GM12878 (cell line): ENCODE data around the gene YWHAG. TPM values are rescaled to one million over a fixed set of nuclear protein-coding genes. Genes with fewer than 3 reads are reported as not detected.
A peak's percentile ranks its signal among the peaks of the same experiment; 100 is the strongest.

Experiments
- ATAC-seq: fragments of 200-7000 bp; cut with Tn5 transposase; 3 replicates; pipeline ENCODE4 v1.9.1; 2020; ENCODE audit warnings: mild to moderate bottlenecking, moderate library complexity
- BruUV-seq: library from RNA; stranded (reverse); fragments of 400-500 nt; replicated peaks from 2 replicates; lab custom pipeline; 2021; lab: Mats Ljungman, UMichigan
- CTCF ChIA-PET: fragments of 300-600 bp; sonication (Branson Sonifier 250); formaldehyde crosslinking; extraction: SDS; loops from one replicate; lab custom pipeline; 2021; ENCODE audit warnings: inconsistent platforms; lab: Yijun Ruan, JAX
- POLR2A ChIA-PET: fragments of 350-600 bp; formaldehyde crosslinking; extraction: SDS; loops from one replicate; lab custom pipeline; 2021; ENCODE audit warnings: inconsistent platforms; lab: Charles Lee
- RAD21 ChIA-PET: fragments of 300-600 bp; sonication (Branson Sonifier 250); formaldehyde crosslinking; loops from one replicate; lab custom pipeline; 2023; ENCODE audit warnings: antibody characterized with exemption; ENCODE audit not compliant: unreplicated experiment; lab: Charles Lee
- SMC1A ChIA-PET: fragments of 300-600 bp; sonication (Branson Sonifier 250); formaldehyde crosslinking; loops from one replicate; lab custom pipeline; 2023; ENCODE audit not compliant: unreplicated experiment, uncharacterized antibody; lab: Charles Lee
- DNase-seq: peaks from one replicate; pipeline ENCODE4 v3.0.0-alpha.2; 2011; ENCODE audit warnings: low read depth, low spot score
- FAIRE-seq: peaks from 3 replicates; lab custom pipeline; 2011; peaks lifted over from hg19 to GRCh38; lab: Jason Lieb, UNC
- H2AFZ ChIP-seq: 2 replicates; pipeline ENCODE4 v1.6.0; 2011; ENCODE audit warnings: low read depth, low read length, control low read depth; ENCODE audit not compliant: control insufficient read depth
- H3K27ac ChIP-seq: 2 replicates; pipeline ENCODE4 v1.5.1; 2011; ENCODE audit warnings: control low read depth; ENCODE audit not compliant: control insufficient read depth, insufficient read depth
- H3K27me3 ChIP-seq, 2 experiments: replicated peaks in 1 of 2; 2 replicates each; pipeline versions ENCODE4 v1.6.0 to v1.6.1; 2011; ENCODE audit warnings: low read length in 1 of 2; ENCODE audit not compliant: control insufficient read depth in 2 of 2, insufficient read depth in 2 of 2
- H3K36me3 ChIP-seq, 2 experiments: 2 replicates each; pipeline ENCODE4 v1.5.1; 2011; ENCODE audit warnings: low read length in 1 of 2; ENCODE audit not compliant: control insufficient read depth in 2 of 2, insufficient read depth in 2 of 2
- H3K4me1 ChIP-seq: 2 replicates; pipeline ENCODE4 v1.6.1; 2011; ENCODE audit warnings: mild to moderate bottlenecking, low read length, moderate library complexity, mixed read lengths; ENCODE audit not compliant: control insufficient read depth, insufficient read depth
- H3K4me2 ChIP-seq: 2 replicates; pipeline ENCODE4 v1.6.0; 2011; ENCODE audit warnings: control low read depth; ENCODE audit not compliant: control insufficient read depth, insufficient read depth
- H3K4me3 ChIP-seq: fragments of 200-600 bp; sonication (generic); 2 replicates; pipeline ENCODE4 v1.5.1; 2016
- H3K79me2 ChIP-seq: 2 replicates; pipeline ENCODE4 v1.6.0; 2011; ENCODE audit warnings: low read length; ENCODE audit not compliant: control insufficient read depth, insufficient read depth
- H3K9ac ChIP-seq: 2 replicates; pipeline ENCODE4 v1.8.0; 2011; ENCODE audit warnings: low read length, control low read depth, mixed read lengths; ENCODE audit not compliant: control insufficient read depth, insufficient read depth
- H3K9me3 ChIP-seq: replicated peaks from 3 replicates; pipeline ENCODE4 v1.5.1; 2011; ENCODE audit warnings: mild to moderate bottlenecking, low read length; ENCODE audit not compliant: control insufficient read depth, insufficient read depth
- H4K20me1 ChIP-seq: 2 replicates; pipeline ENCODE4 v1.6.0; 2011; ENCODE audit not compliant: control insufficient read depth, insufficient read depth
- BACH1 ChIP-seq: fragments of 450-650 bp; IDR thresholded peaks from 2 replicates; pipeline ENCODE4 v1.6.1; 2017; ENCODE audit warnings: mild to moderate bottlenecking, borderline replicate concordance
- BHLHE40 ChIP-seq, 2 experiments: fragments of 450-650 bp in 1 of 2; IDR thresholded peaks; 2 replicates each; pipeline ENCODE4 v1.6.1; 2011 to 2017; ENCODE audit warnings: low read depth in 2 of 2, borderline replicate concordance in 1 of 2, improper control_type of control experiment in 1 of 2, low read length in 1 of 2, mild to moderate bottlenecking in 1 of 2
- CHD2 ChIP-seq: IDR thresholded peaks from 2 replicates; pipeline ENCODE4 v1.6.1; 2011; ENCODE audit warnings: low read depth, low read length, improper control_type of control experiment, borderline replicate concordance
- IKZF2 ChIP-seq, 2 experiments: fragments of 450-650 bp; IDR thresholded peaks; 2 replicates each; pipeline ENCODE4 v1.6.1; 2017; ENCODE audit warnings: mild to moderate bottlenecking in 2 of 2, moderate library complexity in 2 of 2
- IRF4 ChIP-seq: IDR thresholded peaks from 2 replicates; pipeline ENCODE4 v1.6.1; 2011; ENCODE audit warnings: low read depth, low read length
- JUND ChIP-seq: IDR thresholded peaks from 2 replicates; pipeline ENCODE4 v1.6.1; 2012; ENCODE audit warnings: low read depth, mild to moderate bottlenecking, low read length, improper control_type of control experiment, moderate library complexity
- KAT2A ChIP-seq: conservative IDR thresholded peaks from 2 replicates; pipeline ENCODE4 v1.6.1; 2011; ENCODE audit warnings: low read depth, low read length; ENCODE audit not compliant: control insufficient read depth
- MTA2 ChIP-seq: fragments of 450-650 bp; IDR thresholded peaks from 2 replicates; pipeline ENCODE4 v1.6.1; 2016; ENCODE audit warnings: low read depth, mild to moderate bottlenecking, moderate library complexity
- NFIC ChIP-seq: IDR thresholded peaks from 2 replicates; pipeline ENCODE4 v1.6.1; 2012; ENCODE audit warnings: low read depth, mild to moderate bottlenecking, inconsistent platforms, low read length, moderate library complexity
- PAX5 ChIP-seq: IDR thresholded peaks from 2 replicates; pipeline ENCODE4 v1.6.1; 2011; ENCODE audit warnings: low read depth, low read length, borderline replicate concordance
- PML ChIP-seq: IDR thresholded peaks from 2 replicates; pipeline ENCODE4 v1.6.1; 2012; ENCODE audit warnings: low read length, inconsistent platforms
- RELB ChIP-seq: fragments of 450-650 bp; IDR thresholded peaks from 2 replicates; pipeline ENCODE4 v1.6.1; 2017; ENCODE audit warnings: low read depth, mild to moderate bottlenecking, moderate library complexity
- SPI1 ChIP-seq: IDR thresholded peaks from 2 replicates; pipeline ENCODE4 v1.6.1; 2011; ENCODE audit warnings: low read depth, mild to moderate bottlenecking, low read length, moderate library complexity, borderline replicate concordance; ENCODE audit not compliant: insufficient read depth
- ZNF687 ChIP-seq: fragments of 450-650 bp; IDR thresholded peaks from 2 replicates; pipeline ENCODE4 v1.6.1; 2017; ENCODE audit warnings: mild to moderate bottlenecking, moderate library complexity
- WGBS: methylation state at CpG from one replicate; pipeline ENCODE4 v1.1.6; 2016; ENCODE audit warnings: low lambda C conversion rate; ENCODE audit not compliant: insufficient replicate concordance, insufficient coverage; ENCODE audit errors: missing lambda C conversion rate; 5-methylcytosine and 5-hydroxymethylcytosine counted together
- in situ Hi-C: fragments of 300-500 bp; cut with MboI; formaldehyde crosslinking; loops from 9 replicates; pipeline ENCODE4 v1.14.3; 2018; ENCODE audit warnings: mixed read lengths
- intact Hi-C: fragments of 100-400 bp; cut with micrococcal nuclease; formaldehyde crosslinking; loops from one replicate; pipeline ENCODE4 v1.14.2; 2022; ENCODE audit not compliant: unreplicated experiment
- polyA plus RNA-seq, 11 experiments: library from polyadenylated mRNA; depleted of rRNA in 4 of 11; unstranded in 6 of 11; stranded (reverse) in 5 of 11; fragments of >200 nt; fragmentation: Nextera tagmentation in 4 of 11; fragmentation: Illumina TruSeq in 1 of 11; extraction: Ambion mirVana in 4 of 11; extraction: Trizol in 1 of 11; gene quantifications; 1 replicate in 1 of 11; 2 replicates in 10 of 11; pipeline versions ENCODE4 v1.2.1 to v1.2.3, GENCODE V29; 2011 to 2016; ENCODE audit warnings: inconsistent platforms in 2 of 11, missing spikeins in 2 of 11, low read depth in 1 of 11
- total RNA-seq, 4 experiments: library from RNA; depleted of rRNA in 3 of 4; stranded (reverse); fragments of >200 nt in 3 of 4; fragmentation: Illumina TruSeq in 1 of 4; extraction: Trizol in 1 of 4; gene quantifications; 2 replicates each; pipeline versions ENCODE4 v1.2.1 to v1.2.3, GENCODE V29; 2013 to 2021

The YWHAG gene
- total and polyA plus RNA-seq, 10 of the 15 experiments (the other 5 are each of a cell fraction or from before 2014, with no cell fraction given), result 20.2 to 157 (median 41.3) TPM

DNA sequence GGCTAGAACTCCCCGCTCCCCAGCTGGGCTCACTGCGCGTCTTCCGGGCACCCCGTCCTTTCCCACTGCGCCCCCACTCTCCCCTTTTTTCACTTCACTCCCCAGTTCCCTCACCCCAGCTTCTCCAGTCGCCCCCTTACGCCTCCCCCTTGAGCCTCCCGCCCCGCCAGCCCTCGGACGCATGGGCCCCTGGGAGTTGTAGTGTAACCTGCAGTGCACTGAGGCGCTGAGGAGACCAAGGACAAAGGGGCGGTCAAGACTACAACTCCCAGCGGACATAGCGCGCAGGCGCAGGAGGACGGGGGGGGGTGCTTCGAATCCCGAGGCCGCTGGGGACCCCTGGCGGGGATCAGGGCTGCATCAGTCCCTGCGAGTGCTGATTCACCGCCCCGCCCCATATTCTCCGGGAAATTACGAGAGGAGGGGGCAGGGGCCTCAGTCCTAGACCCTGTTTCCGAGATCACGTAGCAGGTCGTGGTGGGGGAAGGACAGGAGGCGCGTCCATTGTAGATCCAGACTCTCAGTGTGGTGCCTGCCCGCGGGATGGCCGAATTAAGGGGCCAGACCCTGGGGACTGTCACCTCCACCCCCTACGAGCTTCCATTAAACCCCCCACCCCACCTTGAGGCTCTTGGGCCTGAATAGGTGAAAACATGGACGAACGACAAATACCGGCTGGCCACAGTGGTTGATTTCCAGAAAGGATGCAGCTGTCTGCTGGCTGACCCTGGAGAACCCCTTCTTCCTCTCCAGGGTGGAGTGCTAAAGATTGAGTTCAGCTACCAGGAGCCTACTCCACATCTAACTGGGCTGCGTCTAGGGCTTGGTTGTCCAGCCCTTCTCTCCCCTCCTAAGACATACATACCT is 553 bp upstream of the YWHAG start (continued):
- TF ChIP-seq ZNF687 (peak; percentile 35), JUND (no peak)

- ATAC-seq (peak; percentile 56), DNase-seq (no peak), FAIRE-seq (no peak)
- H4K20me1 ChIP-seq, result peaks cover 5% of the 10 kb centered on the region; the same call in 1 of the 2 replicates
- in situ Hi-C loops, result no loop called here
- peaks cover 2% of the 10 kb centered on the region; the same call in 2 of the 3 replicates for H3K9me3 ChIP-seq
- H2AFZ ChIP-seq, result no peak overlapping the region; the same call in 1 of the 2 replicates
- H3K79me2 ChIP-seq, result peaks cover 57% of the 10 kb centered on the region
- no TSS peak for BruUV-seq
- ChIA-PET RAD21 (interaction anchor here (0.9 to 4.4 kb wide), 3 partner anchors 37 to 44 kb away, joined by 3 to 58 read pairs (median 9); no protein-coding TSS in a partner anchor), POLR2A (interaction anchor here (0.7 to 4.9 kb wide), 7 partner anchors 10 to 310 kb away, joined by 3 to 67 read pairs (median 5); partner anchors contain the start of genes HSPB1, MDH2 and STYXL1), SMC1A (interaction anchor here (1.8 kb wide), 1 partner anchor 24 kb away, joined by 3 read pairs; no protein-coding TSS in a partner anchor), CTCF (interaction anchor here (2.5 to 4.0 kb wide), 3 partner anchors 40 to 66 kb away, joined by 14 to 58 read pairs (median 14); no protein-coding TSS in a partner anchor)
- peaks cover 9% of the 10 kb centered on the region for H3K4me1 ChIP-seq
- intact Hi-C loops, result no loop called here
- H3K9ac ChIP-seq, result peak overlapping the region; percentile 83
- H3K36me3 ChIP-seq, result peaks cover 0 to 18% of the 10 kb centered on the region in 2 experiments; a peak in 3 of 4 replicates
- 1% methylated on average over 14 of the region's 27 CpGs for WGBS
- peak overlapping the region; percentile 99 for H3K4me3 ChIP-seq
- peak overlapping the region; percentile 96 for H3K27ac ChIP-seq
- no peaks in the 10 kb centered on the region for H3K27me3 ChIP-seq
- H3K4me2 ChIP-seq, result peak overlapping the region; percentile 74; the same call in 1 of the 2 replicates
- peak; percentile 12; the same call in 1 of the 2 replicates for TF ChIP-seq PML
- TF ChIP-seq IKZF2 (IDR thresholded peaks at IDR 0.05), result peak; percentile 80 to 82
- TF ChIP-seq CHD2, result peak; percentile 17; the same call in 1 of the 2 replicates
- peak; percentile 17; the same call in 1 of the 2 replicates for TF ChIP-seq PAX5
- 0 out of 2 replicates have a peak, but pooled peaks have one; percentile 15 for TF ChIP-seq IRF4
- TF ChIP-seq BHLHE40 (IDR thresholded peaks at IDR 0.05; ENCODE audit: borderline replicate concordance in 1 of 2, low read depth in 2 of 2, low read length in 1 of 2), result peak; percentile 69 to 73; a peak in 3 of 4 replicates
- peak; percentile 26; the same call in 1 of the 2 replicates for TF ChIP-seq MTA2
- TF ChIP-seq BACH1, result peak; percentile 73
- peak; percentile 59; the same call in 1 of the 2 replicates for TF ChIP-seq RELB
- no peak for TF ChIP-seq KAT2A
- 0 out of 2 replicates have a peak, but pooled peaks have one; percentile 26 for TF ChIP-seq NFIC
- TF ChIP-seq SPI1, result peak; percentile 95
These were observed 745 bp downstream of the YWHAG start for GRCh38 chr7:76358011-76358480.
